Lung (tissue), 12 donors: ENCODE data around the gene PDIA3. TPM values are rescaled to one million over a fixed set of nuclear protein-coding genes. Genes with fewer than 3 reads are reported as not detected.

Experiments
- ATAC-seq: fragments of 200-7000 bp; cut with Tn5 transposase; one replicate; pipeline ENCODE4 v1.9.1; 2020; ENCODE audit warnings: moderate number of reproducible peaks; ENCODE audit not compliant: insufficient read depth, low FRiP score
- DNase-seq, 3 donors: peaks; one replicate each; pipeline ENCODE4 v3.0.0-alpha.2; 2013 to 2017
- H3K27ac ChIP-seq, 2 donors: one replicate each; pipeline ENCODE4 v1.5.1; 2013; ENCODE audit warnings: mild to moderate bottlenecking in 2 of 2, moderate library complexity in 2 of 2, control low read depth in 1 of 2, inconsistent platforms in 1 of 2, low read depth in 1 of 2, low read length in 1 of 2
- H3K27me3 ChIP-seq, 3 donors: one replicate each; pipeline ENCODE4 v1.5.1; 2013; ENCODE audit warnings: low read length in 2 of 3; ENCODE audit not compliant: control insufficient read depth in 3 of 3, insufficient read depth in 3 of 3
- H3K36me3 ChIP-seq, 4 donors: one replicate each; pipeline ENCODE4 v1.5.1; 2013; ENCODE audit warnings: low read length in 4 of 4, mild to moderate bottlenecking in 1 of 4, moderate library complexity in 1 of 4; ENCODE audit not compliant: control insufficient read depth in 4 of 4, insufficient read depth in 4 of 4
- H3K4me1 ChIP-seq, 5 donors: one replicate each; pipeline ENCODE4 v1.5.1; 2013; ENCODE audit warnings: low read length in 5 of 5, mild to moderate bottlenecking in 2 of 5, moderate library complexity in 1 of 5; ENCODE audit not compliant: control insufficient read depth in 5 of 5, insufficient read depth in 5 of 5
- H3K4me3 ChIP-seq: one replicate; pipeline ENCODE4 v1.5.1; 2013; ENCODE audit warnings: mild to moderate bottlenecking, control low read depth, moderate library complexity
- H3K9ac ChIP-seq, 2 donors: one replicate each; pipeline ENCODE4 v1.5.1; 2013; ENCODE audit warnings: low read length in 2 of 2, control low read depth in 1 of 2; ENCODE audit not compliant: insufficient read depth in 1 of 2
- H3K9me3 ChIP-seq, 4 donors: one replicate each; pipeline ENCODE4 v1.5.1; 2013; ENCODE audit warnings: low read length in 3 of 4, mild to moderate bottlenecking in 1 of 4, moderate library complexity in 1 of 4; ENCODE audit not compliant: control insufficient read depth in 4 of 4, insufficient read depth in 3 of 4
- WGBS, 2 donors: extraction: QIAGEN DNeasy Blood & Tissue Kit; methylation state at CpG; one replicate each; pipeline ENCODE4 v1.1.7; 2013; 5-methylcytosine and 5-hydroxymethylcytosine counted together
- polyA plus RNA-seq, 2 donors: library from polyadenylated mRNA; stranded (reverse); fragments of 200-250 nt; gene quantifications; one replicate each; pipeline ENCODE4 v1.2.1, GENCODE V29; 2013
- total RNA-seq, 2 donors: library from RNA; depleted of rRNA in 1 of 2; stranded (reverse); fragments of >200 nt in 1 of 2; gene quantifications; one replicate each; pipeline ENCODE4 v1.2.1, GENCODE V29; 2014 to 2021
- TF ChIP-seq, protein P1 (sequence below): IDR thresholded peaks from 2 replicates; pipeline ENCODE4 v1.5.1; 2012; ENCODE audit warnings: mild to moderate bottlenecking; ENCODE audit errors: control extremely low read depth, extremely low read depth
- donor health status: control.
- donor health status: control.
- donor health status: Bipolar disorder and iron deficiency.
- donor health status: healthy.
- donor health status: DM: yes; HTN: yes; CAD: no.

The PDIA3 gene
- total and polyA plus RNA-seq, 4 donors, result 235 to 580 (median 385) TPM

DNA sequence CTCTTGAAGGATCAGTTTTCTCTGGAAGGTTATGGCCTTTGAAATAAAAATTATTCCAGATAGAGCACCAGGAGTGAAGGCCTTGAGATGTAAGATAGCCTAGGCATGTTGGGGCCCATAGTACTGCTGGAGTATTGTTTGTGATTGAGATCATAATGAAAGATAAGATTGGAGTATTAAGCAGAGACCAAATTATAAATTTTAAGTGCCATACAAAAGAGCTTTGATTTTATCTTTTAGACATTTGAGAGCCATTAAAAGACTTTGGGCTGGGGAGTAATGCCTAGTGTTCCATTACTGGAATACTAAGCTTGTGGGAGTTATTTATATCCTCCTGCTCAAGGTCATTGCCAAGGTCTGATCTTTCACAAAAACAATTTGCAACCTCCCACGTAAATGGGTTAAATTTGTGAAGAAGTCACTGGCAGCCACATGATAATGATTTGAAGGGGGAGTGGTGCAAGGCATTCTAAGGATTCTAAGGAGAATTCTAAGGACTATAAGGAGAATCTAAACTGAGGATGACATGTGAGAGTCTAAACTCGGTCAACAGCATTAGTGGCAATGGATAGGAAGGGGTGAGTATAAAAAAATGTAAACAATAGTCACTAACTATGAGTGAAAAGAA, 17.7 kb downstream of the PDIA3 start:
- TF ChIP-seq, protein P1, sequence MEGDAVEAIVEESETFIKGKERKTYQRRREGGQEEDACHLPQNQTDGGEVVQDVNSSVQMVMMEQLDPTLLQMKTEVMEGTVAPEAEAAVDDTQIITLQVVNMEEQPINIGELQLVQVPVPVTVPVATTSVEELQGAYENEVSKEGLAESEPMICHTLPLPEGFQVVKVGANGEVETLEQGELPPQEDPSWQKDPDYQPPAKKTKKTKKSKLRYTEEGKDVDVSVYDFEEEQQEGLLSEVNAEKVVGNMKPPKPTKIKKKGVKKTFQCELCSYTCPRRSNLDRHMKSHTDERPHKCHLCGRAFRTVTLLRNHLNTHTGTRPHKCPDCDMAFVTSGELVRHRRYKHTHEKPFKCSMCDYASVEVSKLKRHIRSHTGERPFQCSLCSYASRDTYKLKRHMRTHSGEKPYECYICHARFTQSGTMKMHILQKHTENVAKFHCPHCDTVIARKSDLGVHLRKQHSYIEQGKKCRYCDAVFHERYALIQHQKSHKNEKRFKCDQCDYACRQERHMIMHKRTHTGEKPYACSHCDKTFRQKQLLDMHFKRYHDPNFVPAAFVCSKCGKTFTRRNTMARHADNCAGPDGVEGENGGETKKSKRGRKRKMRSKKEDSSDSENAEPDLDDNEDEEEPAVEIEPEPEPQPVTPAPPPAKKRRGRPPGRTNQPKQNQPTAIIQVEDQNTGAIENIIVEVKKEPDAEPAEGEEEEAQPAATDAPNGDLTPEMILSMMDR, result no peak
- ATAC-seq, result no peak
- no peak for DNase-seq
- peaks cover 24 to 49% (median 39%) of the 10 kb centered on the region in 4 donors for H3K36me3 ChIP-seq
- H3K4me3 ChIP-seq, result no peak overlapping the region
- H3K27ac ChIP-seq, result no peak overlapping the region
- no peak overlapping the region for H3K9ac ChIP-seq
- no peaks in the 10 kb centered on the region for H3K9me3 ChIP-seq
- 82 to 87% methylated on average over 2 of the region's 2 CpGs for WGBS, 2 donors
- H3K27me3 ChIP-seq, result no peaks in the 10 kb centered on the region
- no peaks in the 10 kb centered on the region for H3K4me1 ChIP-seq

DNA sequence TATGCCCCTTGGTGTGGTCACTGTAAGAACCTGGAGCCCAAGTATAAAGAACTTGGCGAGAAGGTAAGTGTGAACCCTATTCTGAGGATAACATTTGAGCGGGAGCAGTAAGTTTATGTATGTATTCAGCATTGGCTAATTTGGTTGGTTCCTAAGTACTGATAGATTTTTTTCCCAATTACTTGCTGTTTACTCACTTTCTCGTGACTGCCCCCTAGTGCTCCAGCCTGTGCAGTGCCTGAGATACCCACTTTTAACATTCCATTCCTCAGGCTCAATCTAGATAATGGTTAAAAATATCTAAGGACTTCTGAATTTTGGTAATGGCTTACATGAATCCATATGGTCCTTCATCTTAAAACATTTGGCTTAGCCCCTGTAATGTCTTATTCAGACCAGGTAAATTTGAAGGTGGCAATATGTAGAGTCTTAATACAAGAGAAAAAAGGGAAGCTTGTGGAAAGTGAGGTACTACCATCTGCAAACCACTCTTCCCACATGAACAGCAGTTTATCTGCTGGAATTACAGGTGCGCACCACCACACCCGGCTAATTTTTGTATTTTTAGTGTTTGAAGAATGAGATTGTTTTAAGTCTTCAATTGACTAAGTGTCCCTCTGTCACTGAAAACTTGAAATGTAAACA, 23.5 kb downstream of the PDIA3 start:
- ATAC-seq (no peak), DNase-seq (peak; percentile 56 to 65 (median 56))
- no peaks in the 10 kb centered on the region for H3K4me1 ChIP-seq
- no peak overlapping the region for H3K9ac ChIP-seq
- H3K9me3 ChIP-seq, result no peaks in the 10 kb centered on the region
- 69 to 73% methylated on average over 5 of the region's 5 CpGs for WGBS, 2 donors
- no peak overlapping the region for H3K4me3 ChIP-seq
- H3K27me3 ChIP-seq, result no peaks in the 10 kb centered on the region
- H3K27ac ChIP-seq, result no peak overlapping the region
- TF ChIP-seq, protein P1, result peak; percentile 45
- H3K36me3 ChIP-seq, result peaks cover 22 to 67% (median 55%) of the 10 kb centered on the region in 4 donors

DNA sequence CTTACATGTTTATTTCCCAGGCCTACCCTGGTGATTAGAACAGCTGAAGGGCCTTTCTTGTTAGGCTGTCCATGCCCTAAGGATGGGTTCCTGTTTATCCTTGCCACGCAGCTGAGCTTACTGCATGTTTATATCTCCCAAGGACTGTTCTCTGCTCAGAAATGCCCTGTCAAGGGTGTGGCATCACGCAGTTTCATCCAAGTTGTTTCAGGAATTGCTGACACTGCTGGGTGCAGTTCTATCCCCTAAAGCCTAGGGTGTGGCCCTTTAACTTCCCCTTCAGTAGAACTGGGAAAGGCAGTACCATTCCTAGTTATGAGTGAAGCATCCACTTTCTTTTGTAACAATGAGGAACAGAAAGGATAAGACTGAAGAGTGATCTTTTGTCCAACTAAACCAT, 25.6 kb downstream of the PDIA3 start:
- peaks cover 0 to 7% (median 4%) of the 10 kb centered on the region in 5 donors for H3K4me1 ChIP-seq
- H3K9ac ChIP-seq, result no peak overlapping the region
- TF ChIP-seq, protein P1, result no peak
- DNase-seq, result no peak
- no peak overlapping the region for H3K4me3 ChIP-seq
- H3K27ac ChIP-seq, result peak overlapping the region in 1 of 2 donors; percentile 44
- peaks cover 17 to 51% (median 41%) of the 10 kb centered on the region in 4 donors for H3K36me3 ChIP-seq
- no peaks in the 10 kb centered on the region for H3K27me3 ChIP-seq
- 45 to 72% methylated on average over 2 of the region's 2 CpGs for WGBS, 2 donors
- ATAC-seq, result no peak
- H3K9me3 ChIP-seq, result no peaks in the 10 kb centered on the region
